Activated T-helper 2 cell treated with anti-CD3 and anti-CD28 coated beads, Interferon-gamma antibody, Interleukin-2, Interleukin-4, amounts not matched to agents 10 μg/mL and 5 μg/mL and 100 μg/mL, durations not matched to agents 14 hours and 24 hours and 36 hours (primary cell): ENCODE data around the gene PODN. TPM values are rescaled to one million over a fixed set of nuclear protein-coding genes. Genes with fewer than 3 reads are reported as not detected.

Source experiments
- DNase-seq: peaks from one replicate; pipeline ENCODE4 v3.0.0; 2021; ENCODE audit warnings: low spot score
- H3K27ac Mint-ChIP-seq: one replicate; pipeline ENCODE4 v1.8.0; 2021; ENCODE audit warnings: mixed read lengths
- H3K27me3 Mint-ChIP-seq: one replicate; pipeline ENCODE4 v1.8.0; 2021; ENCODE audit warnings: low read depth, mixed read lengths
- H3K36me3 Mint-ChIP-seq: one replicate; pipeline ENCODE4 v1.8.0; 2021; ENCODE audit warnings: low read depth, mixed read lengths
- H3K4me1 Mint-ChIP-seq: one replicate; pipeline ENCODE4 v1.8.0; 2021; ENCODE audit warnings: low read depth, mixed read lengths
- H3K4me3 Mint-ChIP-seq: one replicate; pipeline ENCODE4 v1.8.0; 2021; ENCODE audit warnings: low read depth, mild to moderate bottlenecking, moderate library complexity, mixed read lengths
- H3K9me3 Mint-ChIP-seq: one replicate; pipeline ENCODE4 v1.8.0; 2021; ENCODE audit warnings: mixed read lengths
- intact Hi-C: fragments of 100-400 bp; cut with micrococcal nuclease; formaldehyde crosslinking; loops from one replicate; pipeline ENCODE4 v1.15.1; 2023
- total RNA-seq: library from RNA; stranded (reverse); gene quantifications from 2 replicates; pipeline ENCODE4 v1.2.3, GENCODE V29; 2022

The PODN gene
- total RNA-seq, 1 donor from 2014 or later: not detected

GRCh38 chr1:53121319-53122172 lies 59.5 kb downstream of the PODN start:
- H3K36me3 Mint-ChIP-seq: no peaks in the 10 kb centered on the region
- DNase-seq: no peak
- H3K9me3 Mint-ChIP-seq: no peaks in the 10 kb centered on the region
- peaks cover 1% of the 10 kb centered on the region for H3K27me3 Mint-ChIP-seq
- H3K4me1 Mint-ChIP-seq: no peaks in the 10 kb centered on the region
- H3K4me3 Mint-ChIP-seq: no peak overlapping the region
- intact Hi-C loops: no loop called here
- no peak overlapping the region for H3K27ac Mint-ChIP-seq

DNA sequence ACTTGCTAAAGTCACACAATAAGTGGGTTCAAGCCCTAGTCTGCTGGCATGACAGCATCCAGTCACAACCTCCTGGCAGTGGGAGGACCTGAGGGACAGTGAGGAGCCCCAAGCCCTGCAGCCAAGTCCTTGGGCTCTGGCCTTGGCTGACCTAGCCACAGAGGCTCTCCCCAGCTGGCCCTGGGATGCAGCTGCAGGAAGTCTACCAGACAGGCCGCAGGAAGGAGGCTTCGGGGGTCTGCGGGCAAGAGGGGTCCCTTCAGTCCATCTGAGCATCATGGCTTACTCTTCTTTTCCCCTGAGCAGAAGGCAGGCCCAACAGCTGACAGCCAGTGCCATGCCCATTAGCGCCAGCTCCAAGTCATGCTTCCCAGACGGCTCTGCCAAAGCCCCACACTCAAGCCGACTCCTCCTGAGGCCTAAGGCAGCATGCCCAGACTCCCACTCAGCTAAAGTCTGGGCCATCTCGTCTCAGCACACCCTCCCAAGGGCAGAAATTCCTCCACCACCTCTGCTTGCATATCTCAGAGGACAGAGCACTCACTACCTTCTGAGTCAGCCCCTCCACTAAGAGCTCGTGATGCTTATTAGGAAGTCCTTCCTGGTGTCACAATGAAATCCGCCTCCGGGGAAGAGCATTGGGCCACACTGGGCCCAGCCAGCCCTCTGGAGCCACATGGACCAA lies 60.3 kb downstream of the PODN start:
- Mint-ChIP-seq H3K4me1 (no peaks in the 10 kb centered on the region), H3K9me3 (no peaks in the 10 kb centered on the region), H3K27me3 (peaks cover 1% of the 10 kb centered on the region), H3K4me3 (no peak overlapping the region), H3K36me3 (no peaks in the 10 kb centered on the region), H3K27ac (no peak overlapping the region)
- no peak for DNase-seq
- intact Hi-C loops: no loop called here

DNA sequence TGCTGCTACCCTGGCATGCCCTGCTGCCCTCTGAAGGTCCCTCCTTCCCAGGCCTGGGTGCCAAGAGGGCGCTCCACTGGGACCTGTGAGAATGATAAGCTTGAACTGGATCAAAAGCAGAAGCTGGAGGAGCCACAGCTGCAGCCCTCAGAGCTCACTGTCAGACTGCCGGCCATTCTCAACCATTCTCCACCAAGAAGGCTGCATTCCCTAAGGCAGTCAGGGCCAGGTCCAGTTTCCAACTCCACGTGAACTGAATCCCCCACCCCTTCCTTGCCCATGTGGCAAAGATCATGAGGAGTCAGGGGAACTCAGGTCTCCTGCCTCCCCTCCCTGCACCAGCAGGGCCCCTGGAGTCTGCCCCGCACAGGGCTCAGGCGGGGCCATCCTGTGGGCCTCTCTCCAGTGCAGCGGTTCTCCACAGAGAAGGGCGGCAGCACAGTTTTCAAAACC lies 61.0 kb downstream of the PODN start:
- Mint-ChIP-seq H3K4me1 (no peaks in the 10 kb centered on the region), H3K4me3 (no peak overlapping the region), H3K9me3 (no peaks in the 10 kb centered on the region), H3K36me3 (no peaks in the 10 kb centered on the region), H3K27ac (no peak overlapping the region), H3K27me3 (peaks cover 1% of the 10 kb centered on the region)
- intact Hi-C loops: no loop called here
- DNase-seq: no peak

- no peak for DNase-seq
- Mint-ChIP-seq H3K4me3 (no peak overlapping the region), H3K36me3 (no peaks in the 10 kb centered on the region), H3K4me1 (no peaks in the 10 kb centered on the region), H3K27ac (no peak overlapping the region), H3K9me3 (no peaks in the 10 kb centered on the region), H3K27me3 (peaks cover 1% of the 10 kb centered on the region)
- intact Hi-C loops: no loop called here
Observed at GRCh38 chr1:53123453-53124140, 61.6 kb downstream of the PODN start.

DNA sequence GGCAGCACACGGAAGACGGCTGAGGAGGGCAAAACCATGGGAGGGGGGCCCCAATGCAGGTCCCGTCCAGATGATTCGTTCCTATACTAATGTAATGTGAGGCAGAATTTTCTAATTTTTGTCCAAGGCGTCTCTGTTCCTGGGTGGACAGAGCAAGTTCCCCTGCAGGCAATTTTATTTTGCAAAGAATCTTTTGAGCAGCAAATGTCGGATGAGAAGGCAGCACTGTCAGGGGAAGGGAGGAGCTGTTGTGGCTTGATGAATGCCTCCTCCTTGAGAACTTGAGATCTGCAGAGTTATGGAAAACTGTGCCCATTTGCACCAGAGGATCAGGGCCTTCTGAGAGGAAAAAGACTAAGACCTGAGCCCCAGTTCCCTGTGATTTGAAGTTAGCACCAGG lies 63.1 kb downstream of the PODN start:
- H3K27ac Mint-ChIP-seq: no peak overlapping the region
- intact Hi-C loops: no loop called here
- H3K27me3 Mint-ChIP-seq: no peaks in the 10 kb centered on the region
- no peaks in the 10 kb centered on the region for H3K36me3 Mint-ChIP-seq
- DNase-seq: no peak
- no peaks in the 10 kb centered on the region for H3K9me3 Mint-ChIP-seq
- no peak overlapping the region for H3K4me3 Mint-ChIP-seq
- no peaks in the 10 kb centered on the region for H3K4me1 Mint-ChIP-seq

DNA sequence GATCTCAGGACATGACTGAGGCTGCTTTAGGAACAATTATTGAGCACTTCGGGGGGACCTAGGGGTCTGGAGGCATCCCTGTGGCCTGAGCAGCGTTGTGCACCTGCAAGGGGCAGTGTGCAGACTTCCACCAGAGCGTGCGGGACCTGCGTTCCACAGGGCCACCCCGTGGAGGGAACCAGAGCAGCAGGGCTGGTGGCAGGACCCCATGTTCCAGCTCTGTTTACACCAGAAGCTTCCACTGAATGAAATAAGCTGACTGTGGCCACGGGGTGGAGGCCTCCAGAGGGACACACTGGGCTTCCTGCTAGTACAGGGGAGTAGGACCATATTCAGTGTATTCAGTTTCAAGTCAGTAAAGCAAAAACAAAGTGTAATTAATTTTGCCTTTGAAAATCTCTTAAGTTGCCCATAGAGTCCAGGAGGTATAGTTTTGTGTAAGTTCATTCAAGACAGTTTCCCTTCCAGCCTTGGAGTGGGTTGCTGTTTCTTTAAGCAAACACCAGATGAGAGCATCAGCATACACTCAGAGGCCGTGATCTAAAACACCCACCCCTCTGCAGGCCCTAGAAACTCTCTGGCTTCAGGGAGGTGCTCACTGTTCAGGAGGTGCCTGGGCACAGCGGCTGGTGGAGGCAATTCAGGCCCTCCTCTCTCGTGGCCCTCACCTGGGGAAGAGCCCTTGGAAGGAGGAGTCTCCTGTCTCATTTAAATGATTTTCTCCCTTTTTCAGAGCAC lies 63.8 kb downstream of the PODN start:
- H3K36me3 Mint-ChIP-seq: no peaks in the 10 kb centered on the region
- intact Hi-C loops: no loop called here
- H3K4me1 Mint-ChIP-seq: no peaks in the 10 kb centered on the region
- no peak overlapping the region for H3K27ac Mint-ChIP-seq
- no peak overlapping the region for H3K4me3 Mint-ChIP-seq
- no peaks in the 10 kb centered on the region for H3K27me3 Mint-ChIP-seq
- no peak for DNase-seq
- no peaks in the 10 kb centered on the region for H3K9me3 Mint-ChIP-seq

DNA sequence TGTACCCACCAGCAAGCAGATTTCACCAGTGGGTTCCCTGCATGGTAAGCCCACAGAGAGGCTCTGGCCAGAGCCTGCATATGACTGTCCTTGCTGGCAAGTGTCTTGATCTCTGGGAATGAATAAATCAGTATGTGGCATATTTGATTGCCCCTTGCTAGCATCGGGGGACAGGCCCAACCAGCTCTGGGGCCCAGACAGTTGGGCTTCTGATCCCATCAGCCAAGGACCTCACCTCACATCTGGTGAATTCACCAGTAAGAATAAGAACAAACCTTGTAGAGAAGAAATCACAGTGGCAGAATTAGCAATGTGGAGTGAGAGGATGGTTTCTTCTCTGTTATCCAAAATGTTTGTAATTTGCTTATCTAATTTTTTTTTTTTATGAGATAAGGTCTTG lies 64.5 kb downstream of the PODN start:
- no peaks in the 10 kb centered on the region for H3K36me3 Mint-ChIP-seq
- no peaks in the 10 kb centered on the region for H3K27me3 Mint-ChIP-seq
- intact Hi-C loops: no loop called here
- H3K27ac Mint-ChIP-seq: no peak overlapping the region
- DNase-seq: no peak
- no peak overlapping the region for H3K4me3 Mint-ChIP-seq
- H3K4me1 Mint-ChIP-seq: no peaks in the 10 kb centered on the region
- no peaks in the 10 kb centered on the region for H3K9me3 Mint-ChIP-seq

DNA sequence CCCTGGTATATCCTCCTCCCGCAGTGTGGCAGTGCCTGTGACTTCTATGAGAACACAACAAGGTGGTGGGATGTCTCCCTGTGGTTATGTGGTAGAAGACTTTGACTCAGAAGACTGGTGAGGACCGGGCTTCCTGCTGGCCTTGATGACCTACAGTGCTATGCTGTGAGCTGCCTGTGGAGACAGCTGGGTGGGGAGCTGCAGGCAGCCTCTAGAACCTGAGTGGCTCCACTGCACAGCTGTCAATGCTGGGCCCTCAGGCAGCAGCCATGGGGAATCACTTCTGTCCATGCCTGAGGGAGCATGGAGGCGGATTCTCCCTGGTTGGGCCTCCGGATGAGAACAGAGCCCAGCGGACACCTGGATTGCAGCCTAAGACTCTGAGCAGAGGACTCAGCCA lies 65.5 kb downstream of the PODN start:
- H3K36me3 Mint-ChIP-seq: no peaks in the 10 kb centered on the region
- H3K4me3 Mint-ChIP-seq: no peak overlapping the region
- no peaks in the 10 kb centered on the region for H3K4me1 Mint-ChIP-seq
- no peak overlapping the region for H3K27ac Mint-ChIP-seq
- no peaks in the 10 kb centered on the region for H3K9me3 Mint-ChIP-seq
- intact Hi-C loops: no loop called here
- no peaks in the 10 kb centered on the region for H3K27me3 Mint-ChIP-seq
- no peak for DNase-seq

DNA sequence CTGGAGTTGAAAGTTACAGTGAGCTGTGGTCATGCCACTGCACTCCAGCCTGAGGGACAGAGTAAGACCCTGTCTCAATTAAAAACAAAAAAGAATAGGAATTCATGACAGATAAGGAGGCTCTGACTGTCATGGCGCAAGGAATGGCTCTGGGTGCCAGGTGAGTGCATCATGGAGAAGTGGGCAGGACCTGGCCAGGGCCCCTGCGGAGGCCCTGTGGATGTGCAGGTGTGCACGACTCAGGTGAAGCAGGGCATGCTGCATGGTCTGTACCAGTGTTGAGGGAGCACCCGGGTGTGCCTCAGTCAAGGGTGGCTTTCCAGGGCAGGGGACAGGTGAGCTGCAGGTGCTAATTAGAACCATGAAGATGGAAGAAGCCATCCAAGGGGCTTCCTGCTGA lies 66.4 kb downstream of the PODN start:
- intact Hi-C loops: no loop called here
- no peak for DNase-seq
- Mint-ChIP-seq H3K27me3 (no peaks in the 10 kb centered on the region), H3K9me3 (no peaks in the 10 kb centered on the region), H3K4me3 (no peak overlapping the region), H3K36me3 (no peaks in the 10 kb centered on the region), H3K27ac (no peak overlapping the region), H3K4me1 (no peaks in the 10 kb centered on the region)

GRCh38 chr1:53129891-53130597 lies 68.0 kb downstream of the PODN start:
- Mint-ChIP-seq H3K27me3 (no peaks in the 10 kb centered on the region), H3K4me3 (no peak overlapping the region), H3K4me1 (no peaks in the 10 kb centered on the region), H3K36me3 (no peaks in the 10 kb centered on the region), H3K9me3 (no peaks in the 10 kb centered on the region), H3K27ac (no peak overlapping the region)
- intact Hi-C loops: no loop called here
- no peak for DNase-seq

- Mint-ChIP-seq H3K27ac (no peak overlapping the region), H3K27me3 (no peaks in the 10 kb centered on the region), H3K9me3 (no peaks in the 10 kb centered on the region), H3K4me3 (no peak overlapping the region), H3K36me3 (no peaks in the 10 kb centered on the region), H3K4me1 (no peaks in the 10 kb centered on the region)
- DNase-seq: no peak
- intact Hi-C loops: no loop called here
Observed at GRCh38 chr1:53130598-53130877, 68.5 kb downstream of the PODN start.

GRCh38 chr1:53130878-53131589 lies 69.0 kb downstream of the PODN start:
- H3K27ac Mint-ChIP-seq: no peak overlapping the region
- intact Hi-C loops: no loop called here
- no peak for DNase-seq
- no peaks in the 10 kb centered on the region for H3K9me3 Mint-ChIP-seq
- no peak overlapping the region for H3K4me3 Mint-ChIP-seq
- no peaks in the 10 kb centered on the region for H3K27me3 Mint-ChIP-seq
- no peaks in the 10 kb centered on the region for H3K4me1 Mint-ChIP-seq
- no peaks in the 10 kb centered on the region for H3K36me3 Mint-ChIP-seq
